ENCODE results near the gene ABCG2. TPM values are rescaled to one million over a fixed set of nuclear protein-coding genes. Genes with fewer than 3 reads are reported as not detected.
A peak's percentile ranks its signal among the peaks of the same experiment; 100 is the strongest.

The ABCG2 gene
- total RNA-seq, 1 experiment from 2014 or later: 3.8 TPM

DNA sequence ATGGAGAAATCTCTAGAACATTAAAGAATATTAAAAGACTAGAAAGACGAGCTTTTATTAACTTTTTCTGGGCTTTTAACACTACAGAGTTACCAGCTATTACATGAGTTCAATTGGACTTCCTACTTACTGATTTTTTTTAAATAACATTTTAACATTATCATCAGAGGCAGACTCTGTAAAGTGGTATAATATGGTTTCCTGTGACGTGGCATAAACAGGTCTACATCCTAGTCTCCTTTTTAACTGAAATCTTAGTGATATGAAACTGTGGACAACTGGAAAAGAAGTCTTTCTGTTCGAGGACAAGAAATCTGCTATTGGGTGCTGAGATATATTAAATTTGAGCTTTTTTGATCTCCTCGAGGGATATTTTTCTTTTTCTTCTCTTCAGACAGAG, 48.7 kb upstream of the ABCG2 start:
- CTCF ChIA-PET: interaction anchor here (0.6 to 2.5 kb wide), 5 partner anchors 12 to 308 kb away, joined by 3 to 15 read pairs (median 9); no protein-coding TSS in a partner anchor

GRCh38 chr4:88204882-88205281, 46.4 kb upstream of the ABCG2 start:
- ChIA-PET POLR2A (no interaction called here), CTCF (no interaction called here)
- no peak for ATAC-seq
- Mint-ChIP-seq H3K27ac (no peak overlapping the region), H3K4me1 (peaks cover 33% of the 10 kb centered on the region), H3K36me3 (no peaks in the 10 kb centered on the region), H3K9me3 (no peaks in the 10 kb centered on the region), H3K4me3 (no peak overlapping the region), H3K27me3 (ENCODE audit: low read depth) (no peaks in the 10 kb centered on the region)
- TF ChIP-seq EMX1 (CRISPR knock-in tag; IDR thresholded peaks at IDR 0.05): no peak
- TF ChIP-seq ZNF317 (CRISPR knock-in tag; IDR thresholded peaks at IDR 0.05; ENCODE audit: borderline replicate concordance, low read depth): no peak
- TF ChIP-seq, protein P1, sequence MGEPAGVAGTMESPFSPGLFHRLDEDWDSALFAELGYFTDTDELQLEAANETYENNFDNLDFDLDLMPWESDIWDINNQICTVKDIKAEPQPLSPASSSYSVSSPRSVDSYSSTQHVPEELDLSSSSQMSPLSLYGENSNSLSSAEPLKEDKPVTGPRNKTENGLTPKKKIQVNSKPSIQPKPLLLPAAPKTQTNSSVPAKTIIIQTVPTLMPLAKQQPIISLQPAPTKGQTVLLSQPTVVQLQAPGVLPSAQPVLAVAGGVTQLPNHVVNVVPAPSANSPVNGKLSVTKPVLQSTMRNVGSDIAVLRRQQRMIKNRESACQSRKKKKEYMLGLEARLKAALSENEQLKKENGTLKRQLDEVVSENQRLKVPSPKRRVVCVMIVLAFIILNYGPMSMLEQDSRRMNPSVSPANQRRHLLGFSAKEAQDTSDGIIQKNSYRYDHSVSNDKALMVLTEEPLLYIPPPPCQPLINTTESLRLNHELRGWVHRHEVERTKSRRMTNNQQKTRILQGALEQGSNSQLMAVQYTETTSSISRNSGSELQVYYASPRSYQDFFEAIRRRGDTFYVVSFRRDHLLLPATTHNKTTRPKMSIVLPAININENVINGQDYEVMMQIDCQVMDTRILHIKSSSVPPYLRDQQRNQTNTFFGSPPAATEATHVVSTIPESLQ (CRISPR knock-in tag; IDR thresholded peaks at IDR 0.05): no peak
- DNase-seq (ENCODE audit: low spot score): no peak

More for the DNA sequence above, 48.7 kb upstream of the ABCG2 start:
- DNase-seq (ENCODE audit: low spot score) (no peak), ATAC-seq (no peak)
- TF ChIP-seq ZNF532 (CRISPR knock-in tag; IDR thresholded peaks at IDR 0.05; ENCODE audit: borderline replicate concordance): no peak
- no peak for TF ChIP-seq NR1H2 (CRISPR knock-in tag; IDR thresholded peaks at IDR 0.05)
- no peak for TF ChIP-seq SMAD4 (CRISPR knock-in tag; IDR thresholded peaks at IDR 0.05)
- TF ChIP-seq ZNF671 (CRISPR knock-in tag; IDR thresholded peaks at IDR 0.05): no peak
- TF ChIP-seq ZNF219 (CRISPR knock-in tag; IDR thresholded peaks at IDR 0.05; ENCODE audit: borderline replicate concordance): no peak
- Mint-ChIP-seq H3K27me3 (ENCODE audit: low read depth) (no peaks in the 10 kb centered on the region), H3K27ac (no peak overlapping the region), H3K9me3 (no peaks in the 10 kb centered on the region), H3K4me1 (peaks cover 21% of the 10 kb centered on the region), H3K36me3 (no peaks in the 10 kb centered on the region), H3K4me3 (no peak overlapping the region)
- POLR2A ChIA-PET: interaction anchor here (0.6 kb wide), 1 partner anchor 174 kb away, joined by 4 read pairs; no protein-coding TSS in a partner anchor

- Mint-ChIP-seq H3K4me3 (no peak overlapping the region), H3K36me3 (no peaks in the 10 kb centered on the region), H3K9me3 (no peaks in the 10 kb centered on the region), H3K4me1 (peaks cover 33% of the 10 kb centered on the region), H3K27ac (no peak overlapping the region), H3K27me3 (ENCODE audit: low read depth) (no peaks in the 10 kb centered on the region)
- ATAC-seq (peak; percentile 79), DNase-seq (ENCODE audit: low spot score) (no peak)
- ChIA-PET CTCF (interaction anchor here (1.7 to 2.4 kb wide), 3 partner anchors 9 to 148 kb away, joined by 6 to 7 read pairs (median 7); no protein-coding TSS in a partner anchor), POLR2A (no interaction called here)
- TF ChIP-seq AR (CRISPR knock-in tag; IDR thresholded peaks at IDR 0.05) (no peak), TCF7 (CRISPR knock-in tag; IDR thresholded peaks at IDR 0.05; ENCODE audit: low read depth) (no peak), IRF1 (CRISPR knock-in tag; IDR thresholded peaks at IDR 0.05) (no peak), GTF2I (CRISPR knock-in tag; conservative IDR thresholded peaks at IDR 0.05) (no peak), GRHL2 (CRISPR knock-in tag; IDR thresholded peaks at IDR 0.05; ENCODE audit: insufficient replicate concordance, severe bottlenecking) (no peak), RORB (CRISPR knock-in tag; IDR thresholded peaks at IDR 0.05) (no peak), RELA (CRISPR knock-in tag; IDR thresholded peaks at IDR 0.05; ENCODE audit: borderline replicate concordance) (no peak), ZNF512 (CRISPR knock-in tag; IDR thresholded peaks at IDR 0.05; ENCODE audit: borderline replicate concordance) (no peak)
- TF ChIP-seq, protein P2, sequence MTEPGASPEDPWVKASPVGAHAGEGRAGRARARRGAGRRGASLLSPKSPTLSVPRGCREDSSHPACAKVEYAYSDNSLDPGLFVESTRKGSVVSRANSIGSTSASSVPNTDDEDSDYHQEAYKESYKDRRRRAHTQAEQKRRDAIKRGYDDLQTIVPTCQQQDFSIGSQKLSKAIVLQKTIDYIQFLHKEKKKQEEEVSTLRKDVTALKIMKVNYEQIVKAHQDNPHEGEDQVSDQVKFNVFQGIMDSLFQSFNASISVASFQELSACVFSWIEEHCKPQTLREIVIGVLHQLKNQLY (CRISPR knock-in tag; IDR thresholded peaks at IDR 0.05): no peak
- TF ChIP-seq, protein P3, sequence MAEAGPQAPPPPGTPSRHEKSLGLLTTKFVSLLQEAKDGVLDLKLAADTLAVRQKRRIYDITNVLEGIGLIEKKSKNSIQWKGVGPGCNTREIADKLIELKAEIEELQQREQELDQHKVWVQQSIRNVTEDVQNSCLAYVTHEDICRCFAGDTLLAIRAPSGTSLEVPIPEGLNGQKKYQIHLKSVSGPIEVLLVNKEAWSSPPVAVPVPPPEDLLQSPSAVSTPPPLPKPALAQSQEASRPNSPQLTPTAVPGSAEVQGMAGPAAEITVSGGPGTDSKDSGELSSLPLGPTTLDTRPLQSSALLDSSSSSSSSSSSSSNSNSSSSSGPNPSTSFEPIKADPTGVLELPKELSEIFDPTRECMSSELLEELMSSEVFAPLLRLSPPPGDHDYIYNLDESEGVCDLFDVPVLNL (CRISPR knock-in tag; IDR thresholded peaks at IDR 0.05; ENCODE audit: borderline replicate concordance, low read depth): no peak
These were observed 44.0 kb upstream of the ABCG2 start for GRCh38 chr4:88202443-88202842.

Measured in WTC11 (cell line).